ENCODE results near the gene MLPH.

Gene MLPH

DNA sequence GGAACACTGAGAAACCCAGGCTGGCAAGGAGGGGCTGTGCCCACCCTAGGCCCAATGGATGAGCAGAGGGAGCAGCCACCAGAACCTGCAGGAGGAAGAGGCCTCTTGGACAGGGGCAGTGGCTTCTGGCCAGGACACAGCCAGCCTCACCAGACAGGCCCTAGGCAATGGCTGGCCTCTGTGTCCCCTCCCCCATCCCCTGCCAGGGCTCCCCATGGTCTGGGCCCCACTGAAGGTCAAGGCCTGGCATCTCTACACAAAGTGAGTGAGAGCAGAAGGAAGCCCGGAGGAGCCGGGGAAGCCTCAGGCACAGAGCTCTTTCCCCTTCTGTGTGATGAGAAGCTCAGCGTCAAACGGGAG, 85.7 kb downstream of the MLPH start:
- no peak overlapping the region for H3K27ac ChIP-seq (ENCODE audit: low read depth, low read length)

DNA sequence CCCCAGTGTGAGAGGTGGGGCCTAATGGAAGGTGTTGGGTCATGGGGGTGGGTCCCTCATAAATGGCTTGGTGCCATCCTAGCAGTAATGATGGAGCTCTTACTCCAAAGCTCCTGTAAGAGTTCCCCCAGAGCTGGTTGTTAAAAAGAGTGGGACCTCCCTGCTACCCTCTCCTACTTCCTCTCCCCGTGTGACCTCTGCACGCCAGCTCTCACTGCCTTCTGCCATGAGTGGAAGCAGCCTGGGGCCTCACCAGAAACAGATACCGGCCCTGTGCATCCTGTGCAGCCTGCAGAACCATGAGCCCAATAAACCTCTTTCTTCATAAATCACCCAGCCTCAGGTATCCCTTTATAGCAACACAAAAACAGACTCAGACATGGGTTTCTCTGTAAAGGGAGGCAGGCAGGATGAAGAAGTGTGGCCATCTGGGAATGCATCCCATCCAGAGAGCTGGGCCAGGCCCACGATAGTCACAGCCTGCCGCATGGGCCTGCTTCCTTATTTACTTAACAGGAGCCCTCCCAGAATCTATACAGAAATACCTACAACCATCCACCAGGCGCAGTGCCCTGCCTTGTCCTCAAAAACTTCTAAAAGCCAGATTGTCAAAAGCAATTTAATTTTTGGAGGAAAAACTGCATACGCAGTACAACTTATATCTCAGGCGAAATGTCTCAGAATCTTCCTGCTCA, 86.8 kb downstream of the MLPH start:
- Histone ChIP-seq H3K9me3 (ENCODE audit: control insufficient read depth, insufficient read depth, low read length) (no peaks in the 10 kb centered on the region), H3K27me3 (ENCODE audit: control insufficient read depth, low read length) (peaks cover 3% of the 10 kb centered on the region; the same call in 1 of the 2 replicates), H3K79me2 (ENCODE audit: control insufficient read depth, low read length) (no peaks in the 10 kb centered on the region), H4K20me1 (ENCODE audit: control insufficient read depth, insufficient read depth, low read depth, low read length) (no peaks in the 10 kb centered on the region), H3K36me3 (ENCODE audit: control insufficient read depth, low read length) (no peaks in the 10 kb centered on the region), H3K27ac (ENCODE audit: low read depth, low read length) (no peak overlapping the region), H3K4me3 (ENCODE audit: low read length) (no peak overlapping the region), H3K9me2 (replicated peaks; ENCODE audit: control insufficient read depth, low read length) (no peaks in the 10 kb centered on the region), H3K4me1 (ENCODE audit: control insufficient read depth, low read length) (no peaks in the 10 kb centered on the region), H3K4me2 (ENCODE audit: low read length) (no peak overlapping the region), H3F3A (ENCODE audit: control insufficient read depth, insufficient read depth) (no peaks in the 10 kb centered on the region)
- TF ChIP-seq, protein P1, sequence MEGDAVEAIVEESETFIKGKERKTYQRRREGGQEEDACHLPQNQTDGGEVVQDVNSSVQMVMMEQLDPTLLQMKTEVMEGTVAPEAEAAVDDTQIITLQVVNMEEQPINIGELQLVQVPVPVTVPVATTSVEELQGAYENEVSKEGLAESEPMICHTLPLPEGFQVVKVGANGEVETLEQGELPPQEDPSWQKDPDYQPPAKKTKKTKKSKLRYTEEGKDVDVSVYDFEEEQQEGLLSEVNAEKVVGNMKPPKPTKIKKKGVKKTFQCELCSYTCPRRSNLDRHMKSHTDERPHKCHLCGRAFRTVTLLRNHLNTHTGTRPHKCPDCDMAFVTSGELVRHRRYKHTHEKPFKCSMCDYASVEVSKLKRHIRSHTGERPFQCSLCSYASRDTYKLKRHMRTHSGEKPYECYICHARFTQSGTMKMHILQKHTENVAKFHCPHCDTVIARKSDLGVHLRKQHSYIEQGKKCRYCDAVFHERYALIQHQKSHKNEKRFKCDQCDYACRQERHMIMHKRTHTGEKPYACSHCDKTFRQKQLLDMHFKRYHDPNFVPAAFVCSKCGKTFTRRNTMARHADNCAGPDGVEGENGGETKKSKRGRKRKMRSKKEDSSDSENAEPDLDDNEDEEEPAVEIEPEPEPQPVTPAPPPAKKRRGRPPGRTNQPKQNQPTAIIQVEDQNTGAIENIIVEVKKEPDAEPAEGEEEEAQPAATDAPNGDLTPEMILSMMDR (IDR thresholded peaks at IDR 0.05; ENCODE audit: low read depth, low read length, poor library complexity, severe bottlenecking) = no peak
- TF ChIP-seq EZH2phosphoT487 (IDR thresholded peaks at IDR 0.05; ENCODE audit: borderline replicate concordance, low read length) = no peak

More for the DNA sequence above, 85.7 kb downstream of the MLPH start:
- Histone ChIP-seq H3K9me3 (ENCODE audit: control insufficient read depth, insufficient read depth, low read length) (no peaks in the 10 kb centered on the region), H3K4me2 (ENCODE audit: low read length) (no peak overlapping the region), H3K4me1 (ENCODE audit: control insufficient read depth, low read length) (no peaks in the 10 kb centered on the region), H3K36me3 (ENCODE audit: control insufficient read depth, low read length) (no peaks in the 10 kb centered on the region), H3F3A (ENCODE audit: control insufficient read depth, insufficient read depth) (no peaks in the 10 kb centered on the region), H3K9me2 (replicated peaks; ENCODE audit: control insufficient read depth, low read length) (no peaks in the 10 kb centered on the region), H3K4me3 (ENCODE audit: low read length) (no peak overlapping the region), H3K27me3 (ENCODE audit: control insufficient read depth, low read length) (peaks cover 3% of the 10 kb centered on the region; the same call in 1 of the 2 replicates), H4K20me1 (ENCODE audit: control insufficient read depth, insufficient read depth, low read depth, low read length) (no peaks in the 10 kb centered on the region), H3K79me2 (ENCODE audit: control insufficient read depth, low read length) (no peaks in the 10 kb centered on the region)
- TF ChIP-seq, protein P1 (IDR thresholded peaks at IDR 0.05; ENCODE audit: low read depth, low read length, poor library complexity, severe bottlenecking) = no peak
- no peak for TF ChIP-seq EZH2phosphoT487 (IDR thresholded peaks at IDR 0.05; ENCODE audit: borderline replicate concordance, low read length)

DNA sequence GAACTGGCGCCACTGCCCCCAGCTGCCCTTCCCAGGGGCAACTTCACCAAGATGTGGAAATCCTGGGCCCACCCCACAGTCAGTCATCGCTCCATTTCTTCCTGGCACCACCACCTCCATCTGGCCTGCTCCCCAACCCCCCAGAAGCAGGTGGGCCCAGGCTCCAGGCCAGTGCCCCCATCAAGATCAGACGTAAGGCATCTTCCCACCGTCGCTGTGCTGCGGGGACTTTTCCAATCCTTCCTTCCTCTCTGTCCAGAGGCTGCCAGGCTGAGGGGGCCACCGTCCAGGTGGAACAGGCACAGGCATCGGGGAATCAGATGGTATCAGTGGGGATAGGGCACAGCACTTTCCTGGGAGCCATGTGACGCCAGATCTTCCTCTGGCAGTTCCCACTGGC, 87.4 kb downstream of the MLPH start:
- Histone ChIP-seq H3K9me3 (ENCODE audit: control insufficient read depth, insufficient read depth, low read length) (no peaks in the 10 kb centered on the region), H3K4me3 (ENCODE audit: low read length) (no peak overlapping the region), H3K9me2 (replicated peaks; ENCODE audit: control insufficient read depth, low read length) (no peaks in the 10 kb centered on the region), H3K27me3 (ENCODE audit: control insufficient read depth, low read length) (peaks cover 3% of the 10 kb centered on the region; the same call in 1 of the 2 replicates), H4K20me1 (ENCODE audit: control insufficient read depth, insufficient read depth, low read depth, low read length) (no peaks in the 10 kb centered on the region), H3F3A (ENCODE audit: control insufficient read depth, insufficient read depth) (no peaks in the 10 kb centered on the region), H3K4me1 (ENCODE audit: control insufficient read depth, low read length) (no peaks in the 10 kb centered on the region), H3K4me2 (ENCODE audit: low read length) (no peak overlapping the region), H3K27ac (ENCODE audit: low read depth, low read length) (no peak overlapping the region), H3K36me3 (ENCODE audit: control insufficient read depth, low read length) (no peaks in the 10 kb centered on the region), H3K79me2 (ENCODE audit: control insufficient read depth, low read length) (no peaks in the 10 kb centered on the region)
- TF ChIP-seq, protein P1 (IDR thresholded peaks at IDR 0.05; ENCODE audit: low read depth, low read length, poor library complexity, severe bottlenecking) = no peak
